ENCODE measurements around the gene TARS3. TPM values are rescaled to one million over a fixed set of nuclear protein-coding genes. Genes with fewer than 3 reads are reported as not detected.

TARS3 gene
- total RNA-seq, 1 experiment from 2014 or later: 4.6 TPM

DNA sequence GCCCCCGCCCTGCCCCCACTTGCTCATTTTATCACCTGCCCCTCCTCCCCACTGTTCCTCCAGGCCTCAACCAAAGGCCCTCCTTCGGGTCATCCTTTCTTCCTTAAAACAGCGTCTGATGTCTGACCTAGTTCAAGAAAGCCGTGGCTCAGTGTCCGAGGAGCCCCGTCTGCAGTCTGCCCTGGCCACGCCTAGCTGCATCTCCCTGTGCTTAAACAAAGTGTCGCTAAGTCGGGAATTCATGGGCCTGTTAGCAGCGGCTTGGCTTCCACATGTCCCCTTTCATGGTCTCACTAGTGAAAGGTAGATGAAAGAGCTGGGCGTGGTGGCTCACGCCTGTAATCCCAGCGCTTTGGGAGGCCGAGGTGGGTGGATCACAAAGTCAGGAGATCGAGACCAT is 113.3 kb downstream of the TARS3 start:
- Histone ChIP-seq H3F3A (ENCODE audit: insufficient read depth, low read depth) (no peaks in the 10 kb centered on the region), H3K36me3 (ENCODE audit: low read depth) (no peaks in the 10 kb centered on the region), H3K27ac (no peak overlapping the region), H3K79me2 (ENCODE audit: low read depth) (no peaks in the 10 kb centered on the region), H3K4me1 (replicated peaks; ENCODE audit: insufficient read depth) (peaks cover 5% of the 10 kb centered on the region; the same call in 1 of the 2 replicates), H4K20me1 (ENCODE audit: insufficient read depth) (no peaks in the 10 kb centered on the region), H3K4me3 (no peak overlapping the region), H2AFZ (no peak overlapping the region), H3K9me3 (ENCODE audit: insufficient read depth, low read depth) (no peaks in the 10 kb centered on the region), H3K27me3 (ENCODE audit: insufficient read depth, low read depth) (no peaks in the 10 kb centered on the region), H3K9me2 (ENCODE audit: insufficient read depth) (no peaks in the 10 kb centered on the region), H3K4me2 (no peak overlapping the region)
- intact Hi-C loops (cut with micrococcal nuclease; ENCODE audit: unreplicated experiment): no loop called here
- DNase-seq: no peak
- POLR2A ChIA-PET (ENCODE audit: unreplicated experiment): no interaction called here
- TF ChIP-seq EZH2 (IDR thresholded peaks at IDR 0.05; ENCODE audit: low read depth): no peak
- TF ChIP-seq, protein P1, sequence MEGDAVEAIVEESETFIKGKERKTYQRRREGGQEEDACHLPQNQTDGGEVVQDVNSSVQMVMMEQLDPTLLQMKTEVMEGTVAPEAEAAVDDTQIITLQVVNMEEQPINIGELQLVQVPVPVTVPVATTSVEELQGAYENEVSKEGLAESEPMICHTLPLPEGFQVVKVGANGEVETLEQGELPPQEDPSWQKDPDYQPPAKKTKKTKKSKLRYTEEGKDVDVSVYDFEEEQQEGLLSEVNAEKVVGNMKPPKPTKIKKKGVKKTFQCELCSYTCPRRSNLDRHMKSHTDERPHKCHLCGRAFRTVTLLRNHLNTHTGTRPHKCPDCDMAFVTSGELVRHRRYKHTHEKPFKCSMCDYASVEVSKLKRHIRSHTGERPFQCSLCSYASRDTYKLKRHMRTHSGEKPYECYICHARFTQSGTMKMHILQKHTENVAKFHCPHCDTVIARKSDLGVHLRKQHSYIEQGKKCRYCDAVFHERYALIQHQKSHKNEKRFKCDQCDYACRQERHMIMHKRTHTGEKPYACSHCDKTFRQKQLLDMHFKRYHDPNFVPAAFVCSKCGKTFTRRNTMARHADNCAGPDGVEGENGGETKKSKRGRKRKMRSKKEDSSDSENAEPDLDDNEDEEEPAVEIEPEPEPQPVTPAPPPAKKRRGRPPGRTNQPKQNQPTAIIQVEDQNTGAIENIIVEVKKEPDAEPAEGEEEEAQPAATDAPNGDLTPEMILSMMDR (conservative IDR thresholded peaks at IDR 0.05): no peak
- no TSS peak for BruUV-seq (replicated peaks)
- CTCF ChIA-PET: no interaction called here

DNA sequence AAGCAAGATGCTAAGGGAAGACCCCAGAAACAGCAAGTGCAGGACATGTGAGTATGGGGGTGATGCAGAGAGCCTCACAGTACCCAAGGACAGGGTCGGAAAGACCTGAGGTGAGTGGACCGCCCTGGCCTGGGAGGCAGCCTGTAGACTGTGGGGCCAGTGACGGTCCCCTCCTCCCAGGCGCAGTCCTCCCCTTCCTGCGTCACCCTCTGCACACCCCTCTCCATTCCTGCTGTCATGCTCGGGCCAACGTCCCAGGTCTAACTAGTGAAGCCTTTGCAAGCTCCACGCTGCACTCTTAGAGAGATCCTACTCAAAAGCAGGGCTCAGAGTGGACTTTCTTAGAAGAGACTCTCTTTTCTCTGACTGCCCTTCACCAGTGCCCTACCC is 113.7 kb downstream of the TARS3 start:
- CTCF ChIA-PET: no interaction called here
- TF ChIP-seq, protein P1 (conservative IDR thresholded peaks at IDR 0.05): no peak
- TF ChIP-seq EZH2 (IDR thresholded peaks at IDR 0.05; ENCODE audit: low read depth): no peak
- Histone ChIP-seq H3K27me3 (ENCODE audit: insufficient read depth, low read depth) (no peaks in the 10 kb centered on the region), H3K4me1 (replicated peaks; ENCODE audit: insufficient read depth) (0 out of 2 replicates have a peak, but pooled peaks cover under 1% of the 10 kb centered on the region), H3K79me2 (ENCODE audit: low read depth) (no peaks in the 10 kb centered on the region), H4K20me1 (ENCODE audit: insufficient read depth) (no peaks in the 10 kb centered on the region), H2AFZ (no peak overlapping the region), H3K4me2 (no peak overlapping the region), H3K36me3 (ENCODE audit: low read depth) (no peaks in the 10 kb centered on the region), H3K27ac (no peak overlapping the region), H3K4me3 (no peak overlapping the region), H3K9me3 (ENCODE audit: insufficient read depth, low read depth) (no peaks in the 10 kb centered on the region), H3F3A (ENCODE audit: insufficient read depth, low read depth) (no peaks in the 10 kb centered on the region), H3K9me2 (ENCODE audit: insufficient read depth) (no peaks in the 10 kb centered on the region)
- POLR2A ChIA-PET (ENCODE audit: unreplicated experiment): no interaction called here
- intact Hi-C loops (cut with micrococcal nuclease; ENCODE audit: unreplicated experiment): no loop called here
- BruUV-seq (replicated peaks): no TSS peak
- no peak for DNase-seq

DNA sequence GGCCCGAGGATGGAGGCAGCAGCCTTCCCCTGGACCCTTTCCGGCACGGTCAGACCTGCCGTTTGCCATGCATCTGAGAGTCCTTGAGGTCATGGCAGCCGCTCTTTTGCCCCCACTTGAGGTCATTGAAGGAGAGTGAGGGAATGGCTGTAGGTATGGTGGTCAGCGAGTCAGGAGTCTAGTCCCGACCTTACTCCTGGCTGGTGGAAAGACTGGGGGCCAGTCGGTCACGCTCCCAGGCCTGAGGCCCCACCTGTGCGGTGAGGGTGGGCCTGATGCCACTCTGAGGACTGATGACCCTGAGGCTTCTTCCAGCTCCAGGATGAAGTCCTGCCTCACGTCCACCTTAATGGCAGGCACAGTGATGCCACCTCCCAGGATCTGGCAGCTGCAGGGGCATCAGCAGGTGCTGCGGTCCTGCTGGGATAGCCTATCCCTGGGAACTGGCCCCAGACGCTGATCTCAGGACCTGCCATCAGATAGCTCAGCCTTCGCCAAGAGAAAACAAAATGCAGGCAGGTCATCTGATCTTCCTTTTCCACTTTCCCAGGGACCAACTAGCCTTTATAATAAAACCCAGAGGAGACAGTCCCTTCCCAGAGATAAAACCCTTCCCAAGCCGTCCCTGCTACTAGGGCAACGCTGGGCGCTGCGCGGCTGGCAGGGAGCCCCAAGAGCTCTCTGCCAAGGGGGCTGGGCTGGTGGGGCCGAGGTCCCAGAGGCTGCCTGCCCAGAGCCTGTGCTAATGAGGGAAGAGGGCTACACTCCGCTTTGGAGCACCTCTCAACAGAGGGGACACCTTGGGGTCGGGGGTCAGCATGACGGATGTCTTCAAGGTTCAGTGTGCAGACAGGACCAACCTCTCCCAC is 114.3 kb downstream of the TARS3 start:
- no peaks in the 10 kb centered on the region for H3F3A ChIP-seq (ENCODE audit: insufficient read depth, low read depth)
- no peaks in the 10 kb centered on the region for H3K79me2 ChIP-seq (ENCODE audit: low read depth)
- no peak overlapping the region for H3K4me2 ChIP-seq
- no peak for TF ChIP-seq EZH2 (IDR thresholded peaks at IDR 0.05; ENCODE audit: low read depth)
- H3K4me1 ChIP-seq (replicated peaks; ENCODE audit: insufficient read depth): no peaks in the 10 kb centered on the region
- no peaks in the 10 kb centered on the region for H3K9me3 ChIP-seq (ENCODE audit: insufficient read depth, low read depth)
- intact Hi-C loops (cut with micrococcal nuclease; ENCODE audit: unreplicated experiment): no loop called here
- no peaks in the 10 kb centered on the region for H3K9me2 ChIP-seq (ENCODE audit: insufficient read depth)
- BruUV-seq (replicated peaks): no TSS peak
- H3K27me3 ChIP-seq (ENCODE audit: insufficient read depth, low read depth): no peaks in the 10 kb centered on the region
- POLR2A ChIA-PET (ENCODE audit: unreplicated experiment): no interaction called here
- H3K36me3 ChIP-seq (ENCODE audit: low read depth): no peaks in the 10 kb centered on the region
- DNase-seq: no peak
- H2AFZ ChIP-seq: no peak overlapping the region
- CTCF ChIA-PET: no interaction called here
- H4K20me1 ChIP-seq (ENCODE audit: insufficient read depth): no peaks in the 10 kb centered on the region
- no peak overlapping the region for H3K4me3 ChIP-seq
- H3K27ac ChIP-seq: no peak overlapping the region
